Measurements from ENCODE around the gene WBP1.
"Not testable (repeated sequence)": the region's sequence is repeated elsewhere in the genome, so short reads cannot be mapped to it uniquely, and the experiment has no call there.

Gene WBP1

DNA sequence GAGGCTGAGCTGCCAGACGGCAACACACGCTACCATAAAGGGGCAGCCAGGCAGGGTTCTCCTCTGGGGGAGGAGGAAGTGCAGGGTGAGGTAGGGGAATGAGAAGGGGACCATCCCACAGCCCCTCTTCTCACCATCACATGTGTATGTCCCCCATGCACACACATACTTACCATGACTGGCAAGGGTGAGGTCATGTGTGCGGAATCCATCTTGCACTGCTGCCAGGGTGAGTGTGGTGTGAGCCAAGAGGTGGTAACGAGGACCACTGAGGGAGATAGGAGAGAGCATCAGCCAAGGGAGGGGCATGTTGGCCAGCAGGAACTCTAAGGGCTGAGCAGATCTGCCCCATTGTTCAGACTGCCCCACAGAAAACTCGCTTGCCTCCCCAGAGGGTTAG, 29.6 kb upstream of the WBP1 start:
- no peak for DNase-seq

GRCh38 chr2:74429487-74430451, 28.5 kb upstream of the WBP1 start:
- DNase-seq, result no peak

GRCh38 chr2:74430502-74430901, 27.7 kb upstream of the WBP1 start:
- no peak for DNase-seq

- no peak for DNase-seq
These were observed 22.0 kb upstream of the WBP1 start for GRCh38 chr2:74436111-74436805.

GRCh38 chr2:74436848-74437695, 21.2 kb upstream of the WBP1 start:
- no peak for DNase-seq

GRCh38 chr2:74438248-74438647, 20.0 kb upstream of the WBP1 start:
- no peak for DNase-seq

DNA sequence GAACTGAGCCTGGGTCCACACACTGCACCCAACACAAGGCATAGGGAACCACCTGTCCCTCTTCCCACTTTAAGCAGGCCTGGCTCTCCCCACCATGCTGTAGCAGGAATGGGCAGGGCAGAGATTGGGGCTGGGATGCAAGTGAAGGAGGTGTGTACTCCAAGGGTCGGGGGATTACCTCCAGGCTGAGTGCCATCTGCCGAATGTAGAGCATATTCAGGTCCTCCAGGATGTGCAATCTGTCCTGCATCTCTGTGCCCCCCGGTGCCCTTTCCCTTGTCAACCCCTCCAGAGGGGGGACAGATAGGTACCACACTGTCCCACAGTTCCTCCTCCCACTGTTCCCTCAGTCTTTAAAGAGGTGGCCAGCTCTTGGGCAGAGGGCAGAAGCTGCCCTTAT, 18.9 kb upstream of the WBP1 start:
- no peak for DNase-seq

DNA sequence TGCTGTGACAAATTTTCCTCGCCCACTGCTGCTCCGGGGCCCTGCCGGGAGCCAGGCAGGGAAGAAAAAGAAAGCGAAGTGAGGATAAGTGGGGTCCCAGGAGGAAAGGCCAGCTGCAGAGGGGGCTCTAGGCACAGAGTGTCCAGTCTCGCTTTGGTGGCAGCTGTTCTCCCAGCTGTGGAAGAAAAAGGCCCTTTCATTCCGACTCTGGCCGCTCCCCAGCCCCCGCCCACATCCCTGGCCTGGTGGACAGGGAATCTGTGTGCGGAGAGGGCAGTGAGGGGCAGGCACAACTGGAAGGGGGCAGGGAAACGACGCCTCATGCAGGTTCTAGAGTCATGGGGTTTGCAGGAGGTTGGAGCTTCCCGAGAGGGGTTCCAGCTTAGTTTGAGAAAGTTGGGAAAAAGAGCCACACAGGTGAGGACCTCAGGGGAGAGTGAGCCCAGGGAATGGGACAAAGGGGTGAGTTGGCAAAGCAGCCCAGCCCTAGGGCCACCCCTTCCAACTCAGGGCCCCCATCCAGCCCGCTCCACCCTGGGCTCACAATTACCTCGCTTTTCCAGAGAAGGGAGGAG, 18.3 kb upstream of the WBP1 start:
- DNase-seq, result no peak

DNA sequence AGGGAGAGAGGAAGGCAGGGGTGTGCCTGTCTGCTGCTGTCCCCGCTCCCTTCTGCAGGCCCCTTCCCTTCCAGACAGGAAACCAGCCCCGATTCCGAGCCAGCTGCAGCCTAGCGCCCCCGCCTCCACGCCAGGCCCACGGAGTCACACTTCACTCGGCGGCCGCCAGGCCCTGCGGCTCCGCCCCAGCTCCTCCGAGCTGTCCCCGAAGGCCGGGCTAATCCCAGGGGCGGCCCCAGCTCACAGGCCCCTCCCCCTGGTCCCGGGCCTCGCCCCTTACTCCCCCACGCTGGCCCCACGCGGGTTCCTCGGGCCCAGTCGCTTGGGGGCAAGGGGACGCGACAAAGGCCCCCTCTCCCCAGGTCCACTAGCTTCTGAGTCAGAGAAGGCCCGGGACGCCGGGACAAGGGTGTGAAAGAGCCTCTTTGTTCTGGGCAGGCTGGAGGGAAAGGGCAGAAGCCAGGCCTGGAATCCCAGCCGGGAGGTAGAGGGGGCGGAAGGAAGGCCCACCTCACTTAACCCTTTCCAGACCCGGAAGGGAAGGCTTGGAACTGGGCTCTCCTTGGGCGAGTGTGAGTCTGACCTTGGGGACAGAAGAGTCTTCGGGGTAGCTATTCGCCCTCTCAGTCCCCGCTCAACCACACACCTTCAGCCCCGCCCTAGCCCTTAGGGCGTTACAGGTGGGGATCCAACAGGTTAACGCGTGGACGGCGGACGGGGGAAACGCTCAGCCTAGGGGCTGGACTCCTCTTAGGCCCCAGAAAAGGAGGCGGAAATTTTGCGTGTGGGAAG, 17.7 kb upstream of the WBP1 start:
- peak; percentile 64 for DNase-seq

- no peak for DNase-seq
These were observed 17.0 kb upstream of the WBP1 start for GRCh38 chr2:74441170-74441689.

GRCh38 chr2:74441690-74442482, 16.4 kb upstream of the WBP1 start, which contains the start of gene RTKN:
RTKN (minus strand) TSS chr2:74441937; CDS start chr2:74441816, 121 bp downstream.
- no peak for DNase-seq

DNA sequence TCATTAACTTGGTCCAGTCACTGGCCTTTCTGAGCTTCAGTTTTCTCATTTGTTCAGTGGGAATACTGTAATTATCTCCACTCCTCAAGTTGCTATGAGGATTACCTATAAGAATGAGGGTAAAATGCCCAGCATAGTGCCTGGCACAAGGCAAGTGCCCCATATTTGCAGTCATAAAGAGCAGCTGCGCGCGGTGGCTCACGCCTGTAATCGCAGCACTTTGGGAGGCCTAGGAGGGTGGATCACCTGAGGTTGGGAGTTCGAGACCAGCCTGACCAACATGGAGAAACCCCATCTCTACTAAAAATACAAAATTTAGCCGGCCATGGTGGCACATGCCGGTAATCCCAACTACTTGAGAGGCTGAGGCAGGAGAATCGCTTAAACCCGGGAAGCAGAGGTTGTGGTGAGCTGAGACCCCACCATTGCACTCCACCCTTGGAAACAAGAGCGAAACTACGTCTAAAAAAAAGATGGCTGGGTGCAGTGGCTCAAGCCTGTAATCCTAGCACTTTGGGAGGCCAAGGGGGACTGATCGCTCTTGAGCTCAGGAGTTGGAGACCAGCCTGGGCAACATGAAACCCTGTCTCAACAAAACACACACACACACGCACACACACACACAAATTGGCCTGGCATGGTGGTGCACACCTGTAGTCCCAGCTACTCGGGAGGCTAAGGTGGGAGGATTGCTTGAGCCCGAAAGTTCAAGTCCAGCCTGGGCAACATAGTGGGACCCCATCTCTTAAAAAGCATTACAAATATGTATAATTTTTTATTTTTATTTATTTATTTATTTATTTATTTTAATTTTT, 15.5 kb upstream of the WBP1 start:
- not testable (repeated sequence) for DNase-seq

GRCh38 chr2:74444498-74445318, 13.5 kb upstream of the WBP1 start:
- DNase-seq, result no peak

GRCh38 chr2:74447230-74447999, 10.8 kb upstream of the WBP1 start:
- DNase-seq, result no peak

DNA sequence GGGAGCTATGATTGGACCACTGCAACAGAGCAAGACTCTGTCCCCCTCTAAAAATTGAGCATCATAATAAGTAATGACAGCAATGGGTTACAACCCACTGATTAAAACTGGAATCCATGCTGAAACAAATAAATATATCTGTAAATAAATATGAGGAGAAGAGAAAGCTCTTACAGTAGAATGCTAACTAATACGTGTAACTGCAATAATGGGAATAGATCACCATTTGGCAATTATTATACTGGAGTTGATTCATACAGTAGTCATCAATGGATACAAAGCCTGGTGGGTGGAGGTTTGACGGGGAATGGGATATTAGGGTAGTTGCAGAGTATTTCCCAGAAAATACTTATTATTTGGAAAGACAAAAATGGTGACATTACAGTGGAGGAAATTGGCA, 9.5 kb upstream of the WBP1 start:
- DNase-seq, result no peak

DNA sequence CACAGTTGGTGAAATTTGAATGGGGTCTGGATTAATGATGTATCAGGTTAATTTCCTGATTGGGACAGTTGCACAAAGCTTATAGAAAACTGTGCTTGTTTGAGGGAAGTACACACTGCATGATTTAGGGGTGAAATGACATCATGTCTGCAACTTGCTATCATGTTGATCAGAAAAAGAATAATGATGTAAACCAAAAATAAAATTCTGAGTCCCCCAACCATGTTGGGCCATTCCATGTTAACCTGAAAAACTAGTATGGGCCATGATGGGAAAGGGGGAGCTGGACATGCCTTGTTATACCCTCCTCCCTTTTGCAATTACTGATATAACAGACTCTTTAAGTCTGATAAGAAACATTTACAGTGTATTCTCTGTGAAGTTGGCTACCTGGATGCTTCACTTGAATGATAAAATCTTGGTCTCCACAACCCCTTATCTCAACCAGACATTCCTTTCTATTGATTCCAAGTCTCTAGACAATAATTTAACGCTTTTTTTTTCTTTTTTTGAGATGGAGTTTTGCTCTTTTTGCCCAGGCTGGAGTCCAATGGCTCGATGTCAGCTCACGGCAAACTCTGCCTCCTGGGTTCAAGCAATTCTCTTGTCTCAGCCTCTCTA, 7.6 kb upstream of the WBP1 start:
- DNase-seq, result no peak

DNA sequence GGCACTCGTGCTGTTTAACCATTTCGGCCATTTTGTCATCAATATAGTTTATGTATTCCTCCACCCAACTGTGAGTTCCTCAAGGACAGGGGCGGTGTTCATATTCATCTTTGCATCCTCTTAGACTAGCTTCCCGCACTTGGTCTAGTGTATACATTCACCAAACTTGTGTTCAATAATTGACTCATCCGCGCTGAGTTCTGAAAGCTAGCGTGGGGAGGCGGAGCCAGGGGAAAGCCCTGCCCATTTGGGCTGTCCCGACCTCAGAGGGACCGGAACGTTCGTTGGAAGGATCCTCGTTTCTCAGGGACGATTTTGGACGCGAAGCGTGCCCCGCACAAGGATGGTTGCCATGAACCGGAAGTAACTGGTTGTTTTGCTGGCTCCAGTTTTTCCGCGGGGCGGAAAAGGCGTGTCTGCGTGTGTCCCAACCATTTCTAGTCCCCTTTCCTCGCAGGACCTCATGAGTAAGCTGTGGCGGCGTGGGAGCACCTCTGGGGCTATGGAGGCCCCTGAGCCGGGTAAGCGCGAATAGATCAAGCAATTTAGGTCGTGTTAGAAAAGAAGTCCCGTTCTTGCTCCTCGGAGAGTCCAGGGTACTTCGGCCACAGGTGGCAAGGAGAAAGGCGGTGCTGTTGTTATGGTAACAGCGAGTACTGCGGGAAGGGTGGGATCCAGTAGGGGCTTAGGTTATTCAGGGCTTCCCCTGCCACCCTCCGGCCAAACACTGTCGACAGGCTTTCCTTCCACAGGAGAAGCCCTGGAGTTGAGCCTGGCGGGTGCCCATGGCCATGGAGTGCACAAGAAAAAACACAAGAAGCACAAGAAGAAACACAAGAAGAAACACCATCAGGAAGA, 3.4 kb upstream of the WBP1 start, which contains the start of gene INO80B:
INO80B (plus strand) TSS at position 434 of the 858 bp plus-strand sequence; CDS start at position 464, 30 bp downstream.
- DNase-seq, result peak; percentile 94

Measured in OCI-M1 (cell line).